Tibial artery (tissue), 4 donors: ENCODE results near the gene HTR1B.

Experiments used
- DNase-seq, 2 donors: peaks; one replicate each; pipeline ENCODE4 v3.0.0-alpha.2; 2019
- H3K27ac ChIP-seq, 2 donors: fragments of 200-600 bp; sonication (generic) in 1 of 2; 1 replicate in 1 of 2; 2 replicates in 1 of 2; pipeline ENCODE4 v1.5.1; 2018 to 2019; ENCODE audit warnings: mild to moderate bottlenecking in 1 of 2
- H3K27me3 ChIP-seq, 2 donors: fragments of 200-600 bp; sonication (generic) in 1 of 2; one replicate each; pipeline versions ENCODE4 v1.5.1 to v1.6.0; 2016 to 2019
- H3K36me3 ChIP-seq, 3 donors: fragments of 200-600 bp; sonication (generic) in 2 of 3; one replicate each; pipeline ENCODE4 v1.5.1; 2016 to 2019; ENCODE audit warnings: mild to moderate bottlenecking in 2 of 3
- H3K4me1 ChIP-seq, 4 donors: fragments of 200-600 bp; sonication (generic) in 2 of 4; 1 replicate in 3 of 4; 2 replicates in 1 of 4; pipeline ENCODE4 v1.5.1; 2016 to 2019
- H3K4me3 ChIP-seq, 2 donors: fragments of 200-600 bp; sonication (generic) in 1 of 2; 1 replicate in 1 of 2; 2 replicates in 1 of 2; pipeline ENCODE4 v1.5.1; 2018 to 2019; ENCODE audit warnings: mild to moderate bottlenecking in 2 of 2
- H3K9me3 ChIP-seq, 3 donors: fragments of 200-600 bp; sonication (generic) in 1 of 3; one replicate each; pipeline ENCODE4 v1.5.1; 2016 to 2019
- intact Hi-C: fragments of 100-400 bp; cut with DNase I; formaldehyde crosslinking; loops from one replicate; pipeline ENCODE4 v1.15.0; 2023; ENCODE audit warnings: low total_unique reads
- TF ChIP-seq, protein P1 (sequence below), 2 experiments: fragments of 200-600 bp in 1 of 2; fragments of 450-650 bp in 1 of 2; IDR thresholded peaks; one replicate each; pipeline ENCODE4 v1.5.1; 2017 to 2019; ENCODE audit warnings: antibody characterized with exemption in 2 of 2, mild to moderate bottlenecking in 1 of 2, moderate library complexity in 1 of 2

Gene HTR1B, protein sequence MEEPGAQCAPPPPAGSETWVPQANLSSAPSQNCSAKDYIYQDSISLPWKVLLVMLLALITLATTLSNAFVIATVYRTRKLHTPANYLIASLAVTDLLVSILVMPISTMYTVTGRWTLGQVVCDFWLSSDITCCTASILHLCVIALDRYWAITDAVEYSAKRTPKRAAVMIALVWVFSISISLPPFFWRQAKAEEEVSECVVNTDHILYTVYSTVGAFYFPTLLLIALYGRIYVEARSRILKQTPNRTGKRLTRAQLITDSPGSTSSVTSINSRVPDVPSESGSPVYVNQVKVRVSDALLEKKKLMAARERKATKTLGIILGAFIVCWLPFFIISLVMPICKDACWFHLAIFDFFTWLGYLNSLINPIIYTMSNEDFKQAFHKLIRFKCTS

DNA sequence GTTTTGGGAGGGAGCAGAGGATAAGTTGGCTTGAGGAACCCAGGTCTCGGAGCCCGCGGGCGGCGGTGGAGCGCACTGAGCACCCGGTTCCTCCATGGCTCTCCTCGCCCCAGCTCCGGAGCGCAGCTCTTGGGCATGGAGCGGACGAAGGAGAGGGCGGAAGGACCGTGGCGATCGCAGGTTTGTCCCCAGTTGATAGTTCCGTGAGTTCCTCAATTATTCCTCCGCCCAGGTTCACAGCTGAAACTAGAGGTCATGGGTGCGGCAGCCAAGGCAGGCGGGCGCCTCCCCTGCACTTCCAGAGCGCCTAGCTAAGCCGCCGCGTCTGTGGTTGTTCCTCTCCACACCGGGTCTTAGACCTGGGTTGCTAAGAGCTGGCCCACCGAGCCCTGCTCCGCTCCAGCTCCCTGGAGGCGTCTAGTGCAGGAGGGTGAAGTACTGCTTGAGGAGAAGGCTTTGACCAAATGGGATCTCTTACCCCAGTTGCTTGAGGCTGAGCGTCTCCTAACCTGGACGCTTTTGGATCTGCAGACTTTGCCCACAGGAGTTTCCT lies at the start of gene HTR1B:
Gene HTR1B, minus strand, starts transcription at position 184 of the 553 bp plus-strand sequence. Its CDS starts 88 bp downstream, at position 96.
- intact Hi-C loops = loop anchor here (5.0 kb wide), 1 partner anchor 1531 kb away; no protein-coding TSS in a partner anchor
- TF ChIP-seq, protein P1, sequence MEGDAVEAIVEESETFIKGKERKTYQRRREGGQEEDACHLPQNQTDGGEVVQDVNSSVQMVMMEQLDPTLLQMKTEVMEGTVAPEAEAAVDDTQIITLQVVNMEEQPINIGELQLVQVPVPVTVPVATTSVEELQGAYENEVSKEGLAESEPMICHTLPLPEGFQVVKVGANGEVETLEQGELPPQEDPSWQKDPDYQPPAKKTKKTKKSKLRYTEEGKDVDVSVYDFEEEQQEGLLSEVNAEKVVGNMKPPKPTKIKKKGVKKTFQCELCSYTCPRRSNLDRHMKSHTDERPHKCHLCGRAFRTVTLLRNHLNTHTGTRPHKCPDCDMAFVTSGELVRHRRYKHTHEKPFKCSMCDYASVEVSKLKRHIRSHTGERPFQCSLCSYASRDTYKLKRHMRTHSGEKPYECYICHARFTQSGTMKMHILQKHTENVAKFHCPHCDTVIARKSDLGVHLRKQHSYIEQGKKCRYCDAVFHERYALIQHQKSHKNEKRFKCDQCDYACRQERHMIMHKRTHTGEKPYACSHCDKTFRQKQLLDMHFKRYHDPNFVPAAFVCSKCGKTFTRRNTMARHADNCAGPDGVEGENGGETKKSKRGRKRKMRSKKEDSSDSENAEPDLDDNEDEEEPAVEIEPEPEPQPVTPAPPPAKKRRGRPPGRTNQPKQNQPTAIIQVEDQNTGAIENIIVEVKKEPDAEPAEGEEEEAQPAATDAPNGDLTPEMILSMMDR (IDR thresholded peaks at IDR 0.05) = no peak
- no peaks in the 10 kb centered on the region for H3K9me3 ChIP-seq
- H3K4me1 ChIP-seq = peaks cover 0 to 26% (median 14%) of the 10 kb centered on the region in 4 donors
- peak within 1 kb of the TSS; percentile 85 to 93 for H3K27ac ChIP-seq
- H3K27me3 ChIP-seq = no peaks in the 10 kb centered on the region
- H3K36me3 ChIP-seq = no peaks in the 10 kb centered on the region
- H3K4me3 ChIP-seq = peak within 1 kb of the TSS; percentile 74 to 76
- DNase-seq = peak in 1 of 2 donors; percentile 75

DNA sequence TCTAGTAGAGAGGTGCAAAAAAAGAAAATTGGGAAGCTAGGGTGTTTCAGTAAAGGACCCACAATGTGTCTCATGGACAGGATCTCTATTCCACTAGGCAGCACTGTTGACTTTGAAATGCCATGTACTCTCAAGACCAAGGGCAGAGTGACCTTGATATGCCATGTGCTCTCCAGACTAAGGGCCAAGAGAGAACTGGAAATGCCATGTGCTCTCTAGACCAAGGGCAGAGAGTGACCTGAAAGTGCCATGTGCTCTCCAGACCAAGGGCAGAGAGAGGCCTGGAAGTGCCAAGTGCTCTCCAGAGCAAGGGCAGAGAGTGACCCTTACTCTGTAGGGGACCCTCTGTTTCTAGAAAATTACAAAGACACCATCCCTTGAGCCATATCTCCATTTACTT lies 49.3 kb upstream of the HTR1B start:
- H3K27ac ChIP-seq = no peak overlapping the region
- H3K4me1 ChIP-seq = no peaks in the 10 kb centered on the region
- TF ChIP-seq, protein P1 (IDR thresholded peaks at IDR 0.05) = no peak
- H3K27me3 ChIP-seq = no peaks in the 10 kb centered on the region
- DNase-seq = no peak
- no peaks in the 10 kb centered on the region for H3K36me3 ChIP-seq
- H3K4me3 ChIP-seq = no peak overlapping the region
- peaks cover 0 to 42% (median 42%) of the 10 kb centered on the region in 3 donors for H3K9me3 ChIP-seq
- intact Hi-C loops = no loop called here

DNA sequence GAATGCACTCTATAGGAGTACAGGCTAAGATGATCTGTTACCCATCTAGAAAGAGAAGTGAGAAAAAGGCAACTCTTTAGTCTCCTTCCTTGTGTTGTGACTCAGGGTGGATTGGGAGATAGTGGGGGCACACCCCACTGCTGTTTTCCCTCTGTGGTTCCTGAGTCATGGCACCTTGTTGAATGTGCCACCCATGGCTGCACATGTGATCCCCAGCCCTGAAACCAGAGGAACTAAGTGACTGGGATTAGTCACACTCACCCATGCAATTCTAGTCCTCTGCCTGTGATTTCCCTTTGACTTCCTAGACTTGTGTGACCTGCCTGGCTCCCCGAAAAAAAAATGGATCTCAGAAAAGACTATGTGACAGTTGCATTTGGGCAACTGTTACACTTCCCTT lies 48.6 kb upstream of the HTR1B start:
- no peak overlapping the region for H3K27ac ChIP-seq
- no peaks in the 10 kb centered on the region for H3K4me1 ChIP-seq
- no peak for DNase-seq
- H3K36me3 ChIP-seq = no peaks in the 10 kb centered on the region
- H3K27me3 ChIP-seq = no peaks in the 10 kb centered on the region
- H3K4me3 ChIP-seq = no peak overlapping the region
- H3K9me3 ChIP-seq = peaks cover 0 to 42% (median 42%) of the 10 kb centered on the region in 3 donors
- intact Hi-C loops = no loop called here
- TF ChIP-seq, protein P1 (IDR thresholded peaks at IDR 0.05) = no peak

DNA sequence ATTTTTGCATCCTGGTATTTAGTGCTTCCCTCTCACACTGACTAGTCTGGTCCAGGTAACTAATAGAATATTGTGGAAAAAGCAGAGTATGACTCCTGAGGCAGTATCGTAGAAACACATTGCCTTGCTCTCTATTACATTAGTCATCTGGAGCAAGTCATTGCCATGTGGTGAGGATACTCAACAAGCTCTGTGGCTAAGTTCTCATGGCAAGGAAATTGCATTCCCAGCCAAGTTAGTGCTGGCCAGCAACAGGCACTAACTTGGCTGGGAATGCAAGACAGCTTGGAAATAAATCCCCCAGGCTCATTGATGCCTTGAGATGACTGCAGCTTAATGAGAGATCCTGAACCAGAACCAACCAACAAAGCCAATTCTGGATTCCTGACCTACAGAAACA lies 39.7 kb upstream of the HTR1B start:
- TF ChIP-seq, protein P1 (IDR thresholded peaks at IDR 0.05) = no peak
- intact Hi-C loops = no loop called here

DNA sequence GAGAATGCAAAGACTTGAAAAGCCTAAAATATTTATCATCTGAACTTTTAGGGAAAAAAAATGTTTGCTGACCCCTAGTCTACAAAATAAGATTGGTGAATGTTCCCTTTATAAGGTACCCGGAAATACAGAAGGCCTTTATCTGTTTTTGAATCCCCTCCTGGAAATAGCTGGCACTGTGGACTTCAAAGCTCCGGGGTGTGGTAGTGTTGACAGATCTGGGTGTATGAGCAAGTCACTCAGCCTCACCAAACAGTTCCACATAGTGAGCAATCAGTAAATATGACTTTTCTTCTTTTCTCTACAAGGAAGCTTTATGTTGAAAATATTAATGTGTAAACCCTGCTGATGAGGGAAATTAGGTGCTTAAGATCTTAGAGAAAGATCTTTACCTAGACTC lies 29.2 kb upstream of the HTR1B start:
- intact Hi-C loops = no loop called here
- TF ChIP-seq, protein P1 (IDR thresholded peaks at IDR 0.05) = no peak
- Histone ChIP-seq H3K9me3 (no peaks in the 10 kb centered on the region), H3K36me3 (no peaks in the 10 kb centered on the region), H3K27me3 (no peaks in the 10 kb centered on the region), H3K4me1 (no peaks in the 10 kb centered on the region), H3K4me3 (no peak overlapping the region), H3K27ac (no peak overlapping the region)
- no peak for DNase-seq

More for the DNA sequence above, 39.7 kb upstream of the HTR1B start:
- Histone ChIP-seq H3K36me3 (no peaks in the 10 kb centered on the region), H3K27ac (no peak overlapping the region), H3K27me3 (no peaks in the 10 kb centered on the region), H3K4me3 (no peak overlapping the region), H3K4me1 (no peaks in the 10 kb centered on the region), H3K9me3 (no peaks in the 10 kb centered on the region)
- no peak for DNase-seq
